ENCODE measurements around the gene ARPP21. TPM values are rescaled to one million over a fixed set of nuclear protein-coding genes. Genes with fewer than 3 reads are reported as not detected.

Gene ARPP21
- total RNA-seq, 4 donors from 2014 or later: not detected

GRCh38 chr3:35722902-35723301 lies 83.6 kb downstream of the ARPP21 start:
- no peaks in the 10 kb centered on the region for H3K9me3 ChIP-seq
- no peaks in the 10 kb centered on the region for H3K27me3 ChIP-seq

DNA sequence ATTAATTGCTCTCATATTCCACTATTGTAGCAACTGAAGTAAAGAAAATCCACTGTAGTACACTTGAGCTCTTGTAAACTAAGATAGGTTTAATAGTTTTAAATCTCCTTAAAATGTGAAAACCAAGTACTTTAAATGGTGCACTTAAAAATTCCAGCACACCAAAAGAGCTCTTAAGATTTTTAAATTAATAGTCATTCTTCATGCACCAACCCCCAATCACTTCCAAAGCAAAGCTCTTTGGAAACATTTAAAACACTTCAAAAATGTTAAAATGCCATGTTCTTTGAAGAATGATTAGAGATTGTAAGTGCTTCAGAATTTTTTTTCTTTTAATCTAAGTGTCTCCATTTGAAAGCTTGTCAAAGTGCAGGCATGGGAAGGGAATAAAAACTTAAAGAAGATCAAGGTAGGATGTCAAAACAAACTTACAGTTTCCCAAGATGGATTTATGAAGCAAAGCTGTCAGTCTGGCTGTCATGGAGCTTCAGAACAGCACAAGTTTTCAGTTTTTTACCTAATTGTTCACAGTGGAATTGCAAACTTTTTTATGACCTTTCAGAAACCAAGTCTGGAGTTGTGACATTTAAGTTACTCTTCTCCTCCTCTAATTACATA lies 84.3 kb downstream of the ARPP21 start:
- Histone ChIP-seq H3K4me3 (no peak overlapping the region), H3K36me3 (no peaks in the 10 kb centered on the region), H3K9me3 (no peaks in the 10 kb centered on the region), H3K27me3 (no peaks in the 10 kb centered on the region), H3K27ac (no peak overlapping the region), H3K4me1 (no peaks in the 10 kb centered on the region)
- TF ChIP-seq POLR2A (IDR thresholded peaks at IDR 0.05) (no peak), POLR2AphosphoS5 (IDR thresholded peaks at IDR 0.05) (no peak), EP300 (IDR thresholded peaks at IDR 0.05) (no peak)
- TF ChIP-seq, protein P1, sequence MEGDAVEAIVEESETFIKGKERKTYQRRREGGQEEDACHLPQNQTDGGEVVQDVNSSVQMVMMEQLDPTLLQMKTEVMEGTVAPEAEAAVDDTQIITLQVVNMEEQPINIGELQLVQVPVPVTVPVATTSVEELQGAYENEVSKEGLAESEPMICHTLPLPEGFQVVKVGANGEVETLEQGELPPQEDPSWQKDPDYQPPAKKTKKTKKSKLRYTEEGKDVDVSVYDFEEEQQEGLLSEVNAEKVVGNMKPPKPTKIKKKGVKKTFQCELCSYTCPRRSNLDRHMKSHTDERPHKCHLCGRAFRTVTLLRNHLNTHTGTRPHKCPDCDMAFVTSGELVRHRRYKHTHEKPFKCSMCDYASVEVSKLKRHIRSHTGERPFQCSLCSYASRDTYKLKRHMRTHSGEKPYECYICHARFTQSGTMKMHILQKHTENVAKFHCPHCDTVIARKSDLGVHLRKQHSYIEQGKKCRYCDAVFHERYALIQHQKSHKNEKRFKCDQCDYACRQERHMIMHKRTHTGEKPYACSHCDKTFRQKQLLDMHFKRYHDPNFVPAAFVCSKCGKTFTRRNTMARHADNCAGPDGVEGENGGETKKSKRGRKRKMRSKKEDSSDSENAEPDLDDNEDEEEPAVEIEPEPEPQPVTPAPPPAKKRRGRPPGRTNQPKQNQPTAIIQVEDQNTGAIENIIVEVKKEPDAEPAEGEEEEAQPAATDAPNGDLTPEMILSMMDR (IDR thresholded peaks at IDR 0.05): no peak
- no peak for DNase-seq (ENCODE audit: low spot score in 2 of 2)

More at GRCh38 chr3:35722902-35723301, 83.6 kb downstream of the ARPP21 start:
- H3K36me3 ChIP-seq: no peaks in the 10 kb centered on the region
- no peak for TF ChIP-seq POLR2AphosphoS5 (IDR thresholded peaks at IDR 0.05)
- TF ChIP-seq EP300 (IDR thresholded peaks at IDR 0.05): no peak
- no peak for TF ChIP-seq POLR2A (IDR thresholded peaks at IDR 0.05)
- TF ChIP-seq, protein P1 (IDR thresholded peaks at IDR 0.05): no peak
- DNase-seq (ENCODE audit: low spot score in 2 of 2): no peak
- H3K4me1 ChIP-seq: no peaks in the 10 kb centered on the region
- no peak overlapping the region for H3K27ac ChIP-seq
- no peak overlapping the region for H3K4me3 ChIP-seq

GRCh38 chr3:35724106-35724505 lies 84.8 kb downstream of the ARPP21 start:
- Histone ChIP-seq H3K27ac (no peak overlapping the region), H3K4me1 (no peaks in the 10 kb centered on the region), H3K4me3 (no peak overlapping the region), H3K36me3 (no peaks in the 10 kb centered on the region), H3K9me3 (no peaks in the 10 kb centered on the region), H3K27me3 (no peaks in the 10 kb centered on the region)
- DNase-seq (ENCODE audit: low spot score in 2 of 2): no peak
- 65% methylated on average over 4 of the region's 4 CpGs for WGBS
- TF ChIP-seq EP300 (IDR thresholded peaks at IDR 0.05) (no peak), POLR2A (IDR thresholded peaks at IDR 0.05) (no peak), POLR2AphosphoS5 (IDR thresholded peaks at IDR 0.05) (no peak)
- TF ChIP-seq, protein P1 (IDR thresholded peaks at IDR 0.05): no peak

DNA sequence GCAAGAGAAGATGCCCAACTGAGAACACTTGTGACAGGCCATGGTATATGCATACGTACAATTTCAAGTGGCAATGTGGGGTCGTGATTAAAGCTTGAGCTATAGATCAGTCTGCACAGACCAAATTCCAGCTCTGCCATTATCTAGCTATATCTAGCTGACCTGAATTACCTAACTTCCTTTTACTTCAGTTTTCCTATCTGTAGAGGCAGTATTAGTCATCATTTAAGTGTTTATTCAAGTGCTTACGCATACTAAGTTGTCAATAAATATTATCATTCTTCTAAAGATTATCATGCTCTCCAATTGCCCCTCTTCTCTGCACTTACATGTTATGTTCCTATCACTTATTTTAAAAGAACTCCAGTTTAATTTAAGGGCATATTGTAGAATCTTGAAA lies 87.9 kb downstream of the ARPP21 start:
- WGBS: 81% methylated on average over 3 of the region's 3 CpGs
- H3K4me1 ChIP-seq: no peaks in the 10 kb centered on the region
- no peak for TF ChIP-seq EP300 (IDR thresholded peaks at IDR 0.05)
- no peaks in the 10 kb centered on the region for H3K27me3 ChIP-seq
- no peak for DNase-seq (ENCODE audit: low spot score in 2 of 2)
- H3K9me3 ChIP-seq: no peaks in the 10 kb centered on the region
- H3K4me3 ChIP-seq: no peak overlapping the region
- H3K27ac ChIP-seq: no peak overlapping the region
- no peaks in the 10 kb centered on the region for H3K36me3 ChIP-seq

GRCh38 chr3:35733341-35733740 lies 94.0 kb downstream of the ARPP21 start:
- TF ChIP-seq POLR2AphosphoS5 (IDR thresholded peaks at IDR 0.05) (no peak), EP300 (IDR thresholded peaks at IDR 0.05) (no peak), POLR2A (IDR thresholded peaks at IDR 0.05) (no peak)
- TF ChIP-seq, protein P1 (IDR thresholded peaks at IDR 0.05): no peak
- DNase-seq (ENCODE audit: low spot score in 2 of 2): no peak
- no peaks in the 10 kb centered on the region for H3K9me3 ChIP-seq
- H3K36me3 ChIP-seq: no peaks in the 10 kb centered on the region
- H3K4me1 ChIP-seq: peaks cover 4% of the 10 kb centered on the region
- 45% methylated on average over 9 of the region's 9 CpGs for WGBS
- H3K4me3 ChIP-seq: no peak overlapping the region
- H3K27me3 ChIP-seq: no peaks in the 10 kb centered on the region
- no peak overlapping the region for H3K27ac ChIP-seq

DNA sequence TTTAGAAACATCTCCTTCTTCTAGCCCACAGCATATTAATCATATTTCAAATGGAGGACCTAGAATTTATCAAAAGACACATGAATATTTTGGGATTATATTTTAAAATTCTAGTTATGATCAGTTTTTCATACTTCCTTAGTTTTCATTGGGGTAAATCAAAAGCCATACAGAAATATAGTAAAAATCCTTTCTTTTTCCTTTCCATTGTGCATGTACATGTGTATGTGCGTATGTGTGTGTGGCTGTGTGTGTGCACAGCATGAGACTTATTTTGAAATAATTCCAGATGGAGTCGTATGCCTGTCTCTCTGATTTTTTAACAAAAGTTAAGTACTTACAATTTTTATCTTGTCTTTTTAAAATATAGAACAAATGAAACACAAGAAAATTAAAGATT lies 94.5 kb downstream of the ARPP21 start:
- TF ChIP-seq, protein P1 (IDR thresholded peaks at IDR 0.05): no peak
- TF ChIP-seq POLR2AphosphoS5 (IDR thresholded peaks at IDR 0.05): no peak
- no peak for TF ChIP-seq EP300 (IDR thresholded peaks at IDR 0.05)
- no peak for TF ChIP-seq POLR2A (IDR thresholded peaks at IDR 0.05)
- Histone ChIP-seq H3K4me1 (peaks cover 4% of the 10 kb centered on the region), H3K27me3 (no peaks in the 10 kb centered on the region), H3K9me3 (no peaks in the 10 kb centered on the region), H3K36me3 (no peaks in the 10 kb centered on the region), H3K27ac (no peak overlapping the region), H3K4me3 (no peak overlapping the region)
- 88% methylated on average over 2 of the region's 2 CpGs for WGBS
- DNase-seq (ENCODE audit: low spot score in 2 of 2): no peak

All from suprapubic skin (tissue), 4 donors.